DMS 273 (cell line): ENCODE results near the gene CPZ.
"Not testable (repeated sequence)": the region's sequence is repeated elsewhere in the genome, so short reads cannot be mapped to it uniquely, and the experiment has no call there.

ENCODE experiments used
- DNase-seq: peaks from one replicate; lab custom pipeline; 2025; ENCODE audit not compliant: unreplicated experiment; lab: John Stamatoyannopoulos, UW

The CPZ gene

DNA sequence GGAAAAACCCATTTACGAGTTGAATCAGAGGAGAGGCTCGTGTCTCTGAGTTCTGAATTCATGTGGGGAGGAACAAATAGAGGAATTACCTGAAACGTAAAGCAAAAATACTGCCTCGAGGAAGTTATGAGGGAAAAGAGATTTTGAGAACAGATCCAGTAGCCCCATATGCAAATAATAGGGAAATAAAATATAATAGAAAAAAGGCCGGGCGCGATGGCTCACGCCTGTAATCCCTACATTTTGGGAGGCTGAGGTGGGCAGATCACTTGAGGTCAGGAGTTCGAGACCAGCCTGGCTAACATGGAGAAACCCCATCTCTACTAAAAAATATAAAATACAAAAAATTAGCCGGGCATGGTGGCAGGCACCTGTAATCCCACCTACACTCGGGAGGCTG, 42.2 kb downstream of the CPZ start:
- not testable (repeated sequence) for DNase-seq

DNA sequence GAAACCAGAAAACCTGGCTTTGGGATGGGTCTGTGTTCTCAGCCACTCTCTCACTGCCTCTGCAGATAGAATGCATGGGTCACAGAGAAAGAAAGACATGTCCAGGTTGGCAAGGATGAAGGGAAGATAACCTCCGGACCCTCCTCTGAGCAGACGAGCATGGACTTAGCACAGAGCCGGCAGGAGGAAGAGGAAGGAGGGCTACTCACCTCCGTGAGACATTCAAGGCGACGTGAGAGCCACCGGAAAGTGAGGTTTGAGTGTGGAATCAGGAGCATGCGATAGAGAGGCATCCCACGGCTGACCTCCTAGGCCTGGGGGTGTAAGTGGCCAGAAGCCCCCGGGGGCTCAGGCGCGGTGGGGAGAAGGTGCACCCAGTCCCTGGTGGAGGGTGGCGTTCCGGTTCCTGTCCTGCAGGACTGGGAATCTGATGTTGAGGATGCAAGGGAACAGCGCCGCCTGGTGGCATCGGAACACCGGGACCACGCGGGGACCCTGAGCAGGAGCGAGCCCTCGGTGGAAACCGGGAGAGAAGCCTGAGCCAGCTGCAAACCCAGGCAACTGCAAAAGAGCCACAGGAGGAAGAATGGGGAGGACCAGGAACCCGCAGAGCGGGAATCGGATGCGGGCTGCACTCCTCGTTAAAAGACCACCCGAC, 43.5 kb downstream of the CPZ start:
- not testable (repeated sequence) for DNase-seq

GRCh38 chr4:8637456-8637984, 45.0 kb downstream of the CPZ start:
- no peak for DNase-seq

GRCh38 chr4:8639021-8639420, 46.5 kb downstream of the CPZ start:
- no peak for DNase-seq

- no peak for DNase-seq
These were observed 47.5 kb downstream of the CPZ start for GRCh38 chr4:8639777-8640720.

GRCh38 chr4:8640816-8641215, 48.3 kb downstream of the CPZ start:
- DNase-seq: no peak

DNA sequence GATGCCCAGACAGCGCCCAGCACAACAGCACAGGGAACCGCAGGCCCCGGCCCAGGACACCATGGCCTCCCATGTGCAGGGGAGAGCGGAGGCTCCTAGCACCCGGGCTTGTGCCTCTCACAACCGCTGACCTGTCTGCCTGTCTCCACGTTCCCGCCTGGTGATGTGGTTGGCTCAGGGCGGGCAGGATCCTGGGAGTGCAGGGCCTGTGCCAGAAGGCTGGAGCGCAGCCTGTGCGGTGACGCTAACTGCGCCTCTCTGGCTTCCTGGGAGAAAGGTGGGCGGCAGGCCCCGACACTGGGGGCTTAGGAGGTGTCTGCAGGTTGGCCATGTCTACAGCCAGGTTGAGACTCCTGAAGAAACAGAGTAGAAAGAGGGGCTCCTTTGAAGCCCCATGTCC, 48.7 kb downstream of the CPZ start:
- no peak for DNase-seq

- DNase-seq: no peak
These were observed 49.5 kb downstream of the CPZ start for GRCh38 chr4:8641931-8642650.

DNA sequence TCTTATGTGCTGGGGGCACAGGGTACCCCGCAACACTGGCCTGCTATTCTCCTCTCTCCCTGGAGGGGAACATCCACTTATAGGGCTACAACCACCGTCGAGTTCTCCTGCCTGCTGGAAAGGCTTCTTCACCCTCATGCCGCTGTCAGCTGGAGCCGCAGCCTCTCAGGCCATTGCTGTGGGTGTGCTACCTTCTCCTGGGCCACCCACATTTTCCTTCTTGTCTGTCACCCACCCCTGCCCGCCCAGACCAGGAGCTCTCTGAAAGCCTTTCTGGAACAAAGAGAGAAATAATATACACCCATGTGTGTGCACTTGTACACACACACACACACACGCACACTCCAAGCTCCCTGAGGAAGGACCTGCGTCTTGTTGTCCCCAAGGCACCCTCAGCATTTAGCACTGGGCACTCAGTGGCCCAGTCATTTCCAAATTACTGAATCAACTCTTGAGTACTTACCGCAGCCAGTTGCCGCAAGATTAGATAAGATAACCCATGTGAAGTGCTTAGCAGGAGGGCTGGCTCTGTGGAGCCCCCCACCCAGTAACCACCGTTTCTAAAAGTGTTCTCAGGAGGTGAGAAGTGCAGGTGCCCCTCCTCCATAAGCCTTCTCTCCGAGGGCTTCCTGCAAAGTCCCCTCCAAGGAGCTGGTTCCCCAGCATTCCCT, 50.2 kb downstream of the CPZ start:
- DNase-seq: no peak

- DNase-seq: no peak
These were observed 50.9 kb downstream of the CPZ start for GRCh38 chr4:8643441-8643840.

DNA sequence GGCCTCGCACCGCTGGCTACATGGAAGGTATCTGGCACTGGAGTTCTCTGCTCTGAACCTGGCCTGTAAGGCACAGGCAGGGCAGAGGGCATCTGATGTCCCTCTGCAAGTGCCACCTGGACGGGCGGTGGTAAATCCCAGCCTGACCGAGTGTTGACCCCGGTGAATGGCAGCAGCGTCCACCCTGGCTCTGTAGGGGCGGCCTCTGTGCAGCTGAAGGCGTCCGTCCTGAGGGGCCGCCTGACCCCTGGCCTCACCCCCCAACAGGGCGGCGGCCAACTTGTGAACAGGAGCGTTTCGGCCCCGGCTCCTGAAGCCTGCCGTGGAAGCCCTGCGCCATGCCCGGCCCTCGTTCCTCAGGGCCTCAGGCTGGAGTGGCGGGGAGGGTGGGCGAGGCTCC, 51.4 kb downstream of the CPZ start:
- DNase-seq: no peak

DNA sequence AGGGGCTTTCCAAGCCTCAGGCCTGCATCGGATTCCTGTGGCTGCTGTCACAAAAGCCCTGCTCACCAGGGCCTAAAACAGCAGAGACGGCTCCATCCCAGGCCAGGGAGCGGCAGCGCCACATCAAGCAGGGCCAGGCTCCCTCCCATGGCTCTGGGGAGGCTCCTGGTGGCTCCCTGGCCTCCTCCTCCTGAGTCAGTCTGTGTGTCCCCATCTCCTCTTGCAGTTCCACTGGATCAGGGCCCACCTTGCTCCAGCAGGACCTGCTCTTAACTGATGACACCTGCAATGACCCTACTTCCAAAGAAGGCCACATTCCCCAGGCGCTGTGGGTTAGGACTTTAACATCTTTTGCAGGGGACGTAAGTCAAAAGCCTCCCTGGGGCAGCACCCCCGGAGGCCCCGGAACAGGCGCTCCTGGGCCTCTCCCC, 51.9 kb downstream of the CPZ start:
- no peak for DNase-seq

GRCh38 chr4:8644966-8645752, 52.6 kb downstream of the CPZ start:
- no peak for DNase-seq

GRCh38 chr4:8645753-8646124, 53.2 kb downstream of the CPZ start:
- DNase-seq: no peak

DNA sequence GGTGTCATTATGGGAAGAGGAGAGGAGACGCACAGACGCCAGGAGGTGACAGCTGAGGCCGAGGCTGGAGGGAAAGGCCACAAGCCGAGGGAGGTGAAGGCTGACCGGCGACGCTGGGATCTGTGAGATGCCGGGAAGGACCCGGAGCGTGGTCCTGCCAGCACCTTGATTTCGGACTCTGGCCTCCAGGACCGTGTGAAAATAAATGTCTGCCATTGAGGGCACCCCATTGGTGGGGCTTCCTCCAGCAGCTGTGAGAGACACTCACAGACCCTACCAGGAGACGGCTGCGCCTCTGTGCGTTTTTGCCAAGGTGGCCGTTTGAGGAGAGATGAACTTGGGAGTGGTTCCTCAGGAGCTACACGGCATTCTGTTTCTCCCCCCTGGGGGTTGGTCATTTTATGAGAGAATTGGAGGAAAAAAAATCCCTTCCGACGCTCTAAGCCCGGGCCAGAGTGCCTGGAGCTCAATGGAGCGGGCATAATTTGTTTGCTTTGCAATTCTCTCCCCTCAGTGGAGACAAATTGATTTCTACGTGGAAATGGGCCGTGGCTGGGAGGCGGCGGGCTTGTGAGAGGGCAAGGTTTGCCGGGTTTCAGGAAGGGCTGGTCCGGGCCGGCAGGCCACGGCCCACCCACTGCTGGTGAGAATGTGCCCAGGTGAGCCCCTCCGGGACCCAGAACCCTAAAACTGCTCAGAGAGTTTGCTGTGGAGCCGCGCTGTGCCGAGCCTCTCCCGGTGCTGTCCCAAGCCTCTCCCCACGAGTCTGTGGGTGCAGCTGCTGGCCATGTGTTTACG, 53.9 kb downstream of the CPZ start:
- no peak for DNase-seq

DNA sequence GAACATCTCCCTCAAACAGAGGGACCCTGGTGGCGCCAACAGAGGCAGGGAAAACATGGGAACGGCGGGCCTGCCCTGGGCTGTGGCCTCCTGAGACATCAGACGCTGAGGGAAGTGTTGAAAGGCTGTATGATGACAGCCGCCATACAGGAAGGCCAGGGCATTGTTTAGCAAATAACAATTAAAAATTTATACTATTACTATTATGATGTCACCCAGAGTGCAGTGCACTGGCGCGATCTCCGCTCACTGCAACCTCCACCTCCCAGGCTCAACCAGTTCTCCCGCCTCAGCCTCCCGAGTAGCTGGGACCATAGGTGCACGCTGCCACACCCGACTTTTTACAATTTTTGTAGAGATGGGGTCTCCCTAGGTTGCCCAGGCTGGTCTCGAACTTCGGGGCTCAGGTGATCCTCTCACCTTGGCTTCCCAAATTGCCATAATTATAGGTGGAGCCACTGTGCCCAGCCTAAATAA, 54.6 kb downstream of the CPZ start:
- no peak for DNase-seq

- DNase-seq: peak; percentile 6
These were observed 55.1 kb downstream of the CPZ start for GRCh38 chr4:8647626-8648025.

DNA sequence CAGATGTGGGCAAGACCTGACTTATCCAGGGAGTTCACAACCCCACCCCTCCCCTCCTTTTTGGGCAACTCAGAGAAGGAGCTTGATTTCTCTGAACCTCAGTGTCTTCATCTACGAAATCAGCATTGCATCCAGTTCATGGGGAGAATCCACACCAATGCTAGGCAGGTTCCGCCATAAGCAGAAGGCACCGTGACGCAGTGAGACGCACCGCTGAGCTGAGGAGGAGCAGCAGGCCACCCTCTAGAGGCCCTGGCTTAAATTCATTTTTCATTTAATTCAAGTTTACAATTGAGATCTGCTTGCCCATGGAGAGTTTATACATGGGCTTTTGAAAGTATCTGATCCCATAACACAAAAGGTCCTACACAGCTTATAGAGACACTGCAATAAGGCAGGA, 55.7 kb downstream of the CPZ start:
- no peak for DNase-seq
